ENCODE measurements around the gene CNOT6. TPM values are rescaled to one million over a fixed set of nuclear protein-coding genes. Genes with fewer than 3 reads are reported as not detected.

CNOT6 gene
- total RNA-seq, 1 experiment from 2014 or later, result 59.1 TPM

- no TSS peak for BruUV-seq (replicated peaks)
- TF ChIP-seq YY1 (IDR thresholded peaks at IDR 0.05; ENCODE audit: extremely low read depth, insufficient replicate concordance, low read depth, low read length) (no peak), ZBTB33 (IDR thresholded peaks at IDR 0.05; ENCODE audit: extremely low read depth, insufficient replicate concordance, low read length) (no peak), EZH2 (IDR thresholded peaks at IDR 0.05) (no peak), FOSL1 (IDR thresholded peaks at IDR 0.05; ENCODE audit: low read depth) (no peak), SRF (IDR thresholded peaks at IDR 0.05; ENCODE audit: low read depth) (no peak), ELF1 (IDR thresholded peaks at IDR 0.05; ENCODE audit: borderline replicate concordance, low read depth) (no peak), CEBPB (IDR thresholded peaks at IDR 0.05; ENCODE audit: low read depth) (no peak), POLR2AphosphoS5 (IDR thresholded peaks at IDR 0.05; ENCODE audit: low read depth, low read length) (no peak), JUND (IDR thresholded peaks at IDR 0.05) (no peak), TCF7L2 (IDR thresholded peaks at IDR 0.05; ENCODE audit: borderline replicate concordance, extremely low read depth, insufficient read depth, insufficient read length) (no peak), POLR2A (IDR thresholded peaks at IDR 0.05; ENCODE audit: borderline replicate concordance, extremely low read depth, insufficient read depth, insufficient read length) (no peak), EGR1 (IDR thresholded peaks at IDR 0.05; ENCODE audit: low read depth) (no peak)
- no peak overlapping the region for H3K4me3 ChIP-seq (replicated peaks in 1 of 2; ENCODE audit: low read depth in 1 of 2, low read length in 2 of 2)
- DNase-seq (ENCODE audit: low read depth, low spot score) (no peak), ATAC-seq (no peak)
- H4K20me1 ChIP-seq (ENCODE audit: insufficient read depth), result no peaks in the 10 kb centered on the region
- ChIA-PET CTCF (no interaction called here), RAD21 (ENCODE audit: low non-redundant PET in 1 of 2, low total read pairs in 2 of 2, uncharacterized antibody in 2 of 2, unreplicated experiment in 2 of 2) (no interaction called here), POLR2A (no interaction called here)
- intact Hi-C loops (cut with micrococcal nuclease), result no loop called here
- H2AFZ ChIP-seq (ENCODE audit: low read depth, low read length, poor library complexity, severe bottlenecking), result no peak overlapping the region
- no peaks in the 10 kb centered on the region for H3K9me3 ChIP-seq (ENCODE audit: control insufficient read depth in 1 of 2, insufficient read depth in 1 of 2, low read depth in 1 of 2, low read length in 2 of 2)
- no peak overlapping the region for H3K4me2 ChIP-seq (ENCODE audit: low read length)
- H3K27ac ChIP-seq (ENCODE audit: low read depth, low read length), result no peak overlapping the region
- H3K9ac ChIP-seq (ENCODE audit: low read length), result no peak overlapping the region
- no peaks in the 10 kb centered on the region for H3K27me3 ChIP-seq (ENCODE audit: insufficient read depth, low read length)
- peaks cover 57% of the 10 kb centered on the region for H3K79me2 ChIP-seq (ENCODE audit: insufficient read depth, low read length)
- H3K36me3 ChIP-seq (ENCODE audit: control insufficient read depth in 1 of 2, insufficient read depth in 2 of 2, low read length in 2 of 2), result peaks cover 9 to 21% of the 10 kb centered on the region in 2 experiments; a peak in 3 of 4 replicates
- no peaks in the 10 kb centered on the region for H3K4me1 ChIP-seq (ENCODE audit: control insufficient read depth in 1 of 2, insufficient read depth in 2 of 2, low read length in 2 of 2)
- H3K9me2 ChIP-seq (ENCODE audit: insufficient read depth), result no peaks in the 10 kb centered on the region
Measured at GRCh38 chr5:180533845-180534244, 39.7 kb downstream of the CNOT6 start.

Data from HCT116 (cell line).